Bronchial epithelial cell (primary cell): ENCODE results near the gene TMED6. TPM values are rescaled to one million over a fixed set of nuclear protein-coding genes. Genes with fewer than 3 reads are reported as not detected.
A peak's percentile ranks its signal among the peaks of the same experiment; 100 is the strongest.

Experiments used
- DNase-seq: peaks from one replicate; pipeline ENCODE4 v3.0.0-alpha.2; 2010; ENCODE audit warnings: low read depth
- FAIRE-seq: peaks from 2 replicates; lab custom pipeline; 2011; peaks lifted over from hg19 to GRCh38; lab: Jason Lieb, UNC
- H3K27me3 ChIP-seq: 2 replicates; pipeline ENCODE4 v1.5.1; 2011; ENCODE audit warnings: low read length; ENCODE audit not compliant: control insufficient read depth, insufficient read depth
- H3K36me3 ChIP-seq: 2 replicates; pipeline ENCODE4 v1.5.1; 2011; ENCODE audit warnings: low read length; ENCODE audit not compliant: control insufficient read depth, insufficient read depth
- H3K4me3 ChIP-seq: 2 replicates; pipeline ENCODE4 v1.5.1; 2011; ENCODE audit warnings: mild to moderate bottlenecking, low read depth, low read length, control low read depth
- CTCF ChIP-seq: IDR thresholded peaks from 2 replicates; pipeline ENCODE4 v1.5.1; 2011; ENCODE audit warnings: mild to moderate bottlenecking, moderate library complexity, low read length, control low read depth, inconsistent platforms; ENCODE audit not compliant: insufficient read depth, severe bottlenecking
- total RNA-seq: library from RNA; depleted of rRNA; stranded (reverse); fragments of >200 nt; gene quantifications from 2 replicates; pipeline ENCODE4 v1.2.1, GENCODE V29; 2014

The TMED6 gene
- total RNA-seq, 1 donor from 2014 or later: not detected

GRCh38 chr16:69329369-69330285 lies 22.0 kb downstream of the TMED6 start:
- Histone ChIP-seq H3K4me3 (peak overlapping the region; percentile 74), H3K36me3 (peaks cover 14% of the 10 kb centered on the region), H3K27me3 (no peaks in the 10 kb centered on the region)
- DNase-seq (no peak), FAIRE-seq (no peak)
- no peak for TF ChIP-seq CTCF

- Histone ChIP-seq H3K36me3 (peaks cover 18% of the 10 kb centered on the region), H3K4me3 (peak overlapping the region; percentile 74), H3K27me3 (no peaks in the 10 kb centered on the region)
- FAIRE-seq (no peak), DNase-seq (peak; percentile 7)
- TF ChIP-seq CTCF: no peak
Measured at GRCh38 chr16:69328854-69329316, 22.7 kb downstream of the TMED6 start.

GRCh38 chr16:69327585-69328310 lies 23.8 kb downstream of the TMED6 start:
- TF ChIP-seq CTCF: no peak
- FAIRE-seq (no peak), DNase-seq (no peak)
- no peaks in the 10 kb centered on the region for H3K27me3 ChIP-seq
- no peak overlapping the region for H3K4me3 ChIP-seq
- peaks cover 20% of the 10 kb centered on the region for H3K36me3 ChIP-seq

GRCh38 chr16:69326172-69326873 lies 25.3 kb downstream of the TMED6 start:
- no peak overlapping the region for H3K4me3 ChIP-seq
- H3K36me3 ChIP-seq: peaks cover 23% of the 10 kb centered on the region
- TF ChIP-seq CTCF: no peak
- no peaks in the 10 kb centered on the region for H3K27me3 ChIP-seq
- no peak for DNase-seq
- peak; percentile 60 for FAIRE-seq

- FAIRE-seq: no peak
- DNase-seq: no peak
- no peak overlapping the region for H3K4me3 ChIP-seq
- H3K36me3 ChIP-seq: peaks cover 26% of the 10 kb centered on the region
- TF ChIP-seq CTCF: no peak
- no peaks in the 10 kb centered on the region for H3K27me3 ChIP-seq
Measured at GRCh38 chr16:69325784-69326171, 25.8 kb downstream of the TMED6 start.
